ENCODE data around the gene RTL9. TPM values are rescaled to one million over a fixed set of nuclear protein-coding genes. Genes with fewer than 3 reads are reported as not detected.
"Not testable (repeated sequence)": the region's sequence is repeated elsewhere in the genome, so short reads cannot be mapped to it uniquely, and the experiment has no call there.

Gene RTL9
- total RNA-seq, 1 donor from 2014 or later, result not detected

- intact Hi-C loops (cut with micrococcal nuclease), result no loop called here
- Mint-ChIP-seq H3K27ac (no peak overlapping the region), H3K36me3 (ENCODE audit: low read depth) (no peaks in the 10 kb centered on the region), H3K9me3 (no peaks in the 10 kb centered on the region), H3K4me3 (ENCODE audit: low read depth) (no peak overlapping the region), H3K27me3 (ENCODE audit: low read depth) (peaks cover 4% of the 10 kb centered on the region), H3K4me1 (ENCODE audit: low read depth) (peaks cover 4% of the 10 kb centered on the region)
- no peak for DNase-seq (ENCODE audit: low spot score)
Observed at GRCh38 chrX:110321670-110322069, 37.0 kb upstream of the RTL9 start.

GRCh38 chrX:110322603-110323002 is 36.0 kb upstream of the RTL9 start:
- intact Hi-C loops (cut with micrococcal nuclease), result no loop called here
- H3K4me3 Mint-ChIP-seq (ENCODE audit: low read depth), result no peak overlapping the region
- no peak for DNase-seq (ENCODE audit: low spot score)
- H3K36me3 Mint-ChIP-seq (ENCODE audit: low read depth), result no peaks in the 10 kb centered on the region
- H3K27ac Mint-ChIP-seq, result no peak overlapping the region
- H3K27me3 Mint-ChIP-seq (ENCODE audit: low read depth), result peaks cover 4% of the 10 kb centered on the region
- no peaks in the 10 kb centered on the region for H3K9me3 Mint-ChIP-seq
- peaks cover 4% of the 10 kb centered on the region for H3K4me1 Mint-ChIP-seq (ENCODE audit: low read depth)

- H3K9me3 Mint-ChIP-seq, result no peaks in the 10 kb centered on the region
- DNase-seq (ENCODE audit: low spot score), result no peak
- H3K4me1 Mint-ChIP-seq (ENCODE audit: low read depth), result no peaks in the 10 kb centered on the region
- no peaks in the 10 kb centered on the region for H3K27me3 Mint-ChIP-seq (ENCODE audit: low read depth)
- intact Hi-C loops (cut with micrococcal nuclease), result no loop called here
- H3K27ac Mint-ChIP-seq, result no peak overlapping the region
- no peaks in the 10 kb centered on the region for H3K36me3 Mint-ChIP-seq (ENCODE audit: low read depth)
- H3K4me3 Mint-ChIP-seq (ENCODE audit: low read depth), result no peak overlapping the region
Observed at GRCh38 chrX:110326712-110327111, 31.9 kb upstream of the RTL9 start.

GRCh38 chrX:110327336-110327735 is 31.3 kb upstream of the RTL9 start:
- intact Hi-C loops (cut with micrococcal nuclease), result no loop called here

GRCh38 chrX:110328613-110329012 is 30.0 kb upstream of the RTL9 start:
- H3K9me3 Mint-ChIP-seq; H3K36me3 Mint-ChIP-seq (ENCODE audit: low read depth); intact Hi-C loops (cut with micrococcal nuclease); H3K4me3 Mint-ChIP-seq (ENCODE audit: low read depth); DNase-seq (ENCODE audit: low spot score); H3K27me3 Mint-ChIP-seq (ENCODE audit: low read depth); H3K4me1 Mint-ChIP-seq (ENCODE audit: low read depth); H3K27ac Mint-ChIP-seq: not testable (repeated sequence)

More at GRCh38 chrX:110327336-110327735, 31.3 kb upstream of the RTL9 start:
- H3K27ac Mint-ChIP-seq, result no peak overlapping the region
- H3K4me3 Mint-ChIP-seq (ENCODE audit: low read depth), result no peak overlapping the region
- no peak for DNase-seq (ENCODE audit: low spot score)
- H3K9me3 Mint-ChIP-seq, result no peaks in the 10 kb centered on the region
- no peaks in the 10 kb centered on the region for H3K4me1 Mint-ChIP-seq (ENCODE audit: low read depth)
- no peaks in the 10 kb centered on the region for H3K36me3 Mint-ChIP-seq (ENCODE audit: low read depth)
- no peaks in the 10 kb centered on the region for H3K27me3 Mint-ChIP-seq (ENCODE audit: low read depth)

- no peaks in the 10 kb centered on the region for H3K9me3 Mint-ChIP-seq
- intact Hi-C loops (cut with micrococcal nuclease), result no loop called here
- no peaks in the 10 kb centered on the region for H3K4me1 Mint-ChIP-seq (ENCODE audit: low read depth)
- H3K4me3 Mint-ChIP-seq (ENCODE audit: low read depth), result no peak overlapping the region
- H3K27me3 Mint-ChIP-seq (ENCODE audit: low read depth), result no peaks in the 10 kb centered on the region
- no peak overlapping the region for H3K27ac Mint-ChIP-seq
- DNase-seq (ENCODE audit: low spot score), result no peak
- H3K36me3 Mint-ChIP-seq (ENCODE audit: low read depth), result no peaks in the 10 kb centered on the region
Observed at GRCh38 chrX:110331444-110332030, 27.1 kb upstream of the RTL9 start.

GRCh38 chrX:110333458-110333857 is 25.2 kb upstream of the RTL9 start:
- H3K36me3 Mint-ChIP-seq (ENCODE audit: low read depth); intact Hi-C loops (cut with micrococcal nuclease); H3K4me1 Mint-ChIP-seq (ENCODE audit: low read depth); DNase-seq (ENCODE audit: low spot score); H3K27ac Mint-ChIP-seq; H3K4me3 Mint-ChIP-seq (ENCODE audit: low read depth); H3K27me3 Mint-ChIP-seq (ENCODE audit: low read depth); H3K9me3 Mint-ChIP-seq: not testable (repeated sequence)

GRCh38 chrX:110338935-110339334 is 19.7 kb upstream of the RTL9 start:
- intact Hi-C loops (cut with micrococcal nuclease), result no loop called here

GRCh38 chrX:110341189-110342035 is 17.2 kb upstream of the RTL9 start:
- intact Hi-C loops (cut with micrococcal nuclease), result no loop called here
- Mint-ChIP-seq H3K36me3 (ENCODE audit: low read depth) (no peaks in the 10 kb centered on the region), H3K4me1 (ENCODE audit: low read depth) (no peaks in the 10 kb centered on the region), H3K9me3 (no peaks in the 10 kb centered on the region), H3K4me3 (ENCODE audit: low read depth) (no peak overlapping the region), H3K27me3 (ENCODE audit: low read depth) (no peaks in the 10 kb centered on the region), H3K27ac (no peak overlapping the region)
- no peak for DNase-seq (ENCODE audit: low spot score)

More at GRCh38 chrX:110338935-110339334, 19.7 kb upstream of the RTL9 start:
- Mint-ChIP-seq H3K9me3 (no peaks in the 10 kb centered on the region), H3K36me3 (ENCODE audit: low read depth) (no peaks in the 10 kb centered on the region), H3K27me3 (ENCODE audit: low read depth) (no peaks in the 10 kb centered on the region), H3K27ac (no peak overlapping the region), H3K4me1 (ENCODE audit: low read depth) (no peaks in the 10 kb centered on the region), H3K4me3 (ENCODE audit: low read depth) (no peak overlapping the region)
- DNase-seq (ENCODE audit: low spot score), result no peak

- peaks cover 3% of the 10 kb centered on the region for H3K27me3 Mint-ChIP-seq (ENCODE audit: low read depth)
- no peaks in the 10 kb centered on the region for H3K4me1 Mint-ChIP-seq (ENCODE audit: low read depth)
- intact Hi-C loops (cut with micrococcal nuclease), result no loop called here
- DNase-seq (ENCODE audit: low spot score), result no peak
- no peaks in the 10 kb centered on the region for H3K36me3 Mint-ChIP-seq (ENCODE audit: low read depth)
- no peak overlapping the region for H3K27ac Mint-ChIP-seq
- H3K9me3 Mint-ChIP-seq, result no peaks in the 10 kb centered on the region
- H3K4me3 Mint-ChIP-seq (ENCODE audit: low read depth), result no peak overlapping the region
Observed at GRCh38 chrX:110346681-110347080, 12.0 kb upstream of the RTL9 start.

- H3K27ac Mint-ChIP-seq, result no peak overlapping the region
- no peak overlapping the region for H3K4me3 Mint-ChIP-seq (ENCODE audit: low read depth)
- H3K36me3 Mint-ChIP-seq (ENCODE audit: low read depth), result no peaks in the 10 kb centered on the region
- no peaks in the 10 kb centered on the region for H3K9me3 Mint-ChIP-seq
- no peak for DNase-seq (ENCODE audit: low spot score)
- intact Hi-C loops (cut with micrococcal nuclease), result no loop called here
- no peaks in the 10 kb centered on the region for H3K27me3 Mint-ChIP-seq (ENCODE audit: low read depth)
- no peaks in the 10 kb centered on the region for H3K4me1 Mint-ChIP-seq (ENCODE audit: low read depth)
Observed at GRCh38 chrX:110359273-110359672, 625 bp downstream of the RTL9 start.

- intact Hi-C loops (cut with micrococcal nuclease), result no loop called here
- Mint-ChIP-seq H3K4me1 (ENCODE audit: low read depth) (no peaks in the 10 kb centered on the region), H3K27me3 (ENCODE audit: low read depth) (no peaks in the 10 kb centered on the region), H3K9me3 (no peaks in the 10 kb centered on the region), H3K36me3 (ENCODE audit: low read depth) (no peaks in the 10 kb centered on the region), H3K27ac (no peak overlapping the region), H3K4me3 (ENCODE audit: low read depth) (no peak overlapping the region)
- no peak for DNase-seq (ENCODE audit: low spot score)
Observed at GRCh38 chrX:110363244-110363643, 4.6 kb downstream of the RTL9 start.

- Mint-ChIP-seq H3K27ac (no peak overlapping the region), H3K4me1 (ENCODE audit: low read depth) (no peaks in the 10 kb centered on the region), H3K36me3 (ENCODE audit: low read depth) (no peaks in the 10 kb centered on the region), H3K4me3 (ENCODE audit: low read depth) (no peak overlapping the region), H3K9me3 (no peaks in the 10 kb centered on the region), H3K27me3 (ENCODE audit: low read depth) (no peaks in the 10 kb centered on the region)
- DNase-seq (ENCODE audit: low spot score), result no peak
- intact Hi-C loops (cut with micrococcal nuclease), result no loop called here
Observed at GRCh38 chrX:110373310-110373709, 14.7 kb downstream of the RTL9 start.
